GM19328 (cell line): ENCODE measurements around the gene SDHAF4.
"Not testable (repeated sequence)": the region's sequence is repeated elsewhere in the genome, so short reads cannot be mapped to it uniquely, and the experiment has no call there.

Source experiments
- ATAC-seq: cut with Tn5 transposase; IDR thresholded peaks from one replicate; pipeline ENCODE4 v1.9.1; 2021; ENCODE audit warnings: mild to moderate bottlenecking, moderate library complexity; ENCODE audit not compliant: unreplicated experiment

The SDHAF4 gene

GRCh38 chr6:70566751-70567382 lies at the start of gene SDHAF4:
SDHAF4 (plus strand) TSS chr6:70566930; CDS start chr6:70566941, 11 bp downstream.
- ATAC-seq: peak; percentile 100

- no peak for ATAC-seq
Measured at GRCh38 chr6:70518723-70519122, 48.0 kb upstream of the SDHAF4 start.

- ATAC-seq: no peak
Measured at GRCh38 chr6:70520575-70520974, 46.2 kb upstream of the SDHAF4 start.

GRCh38 chr6:70524721-70525286 lies 41.9 kb upstream of the SDHAF4 start:
- no peak for ATAC-seq

- ATAC-seq: no peak
Measured at GRCh38 chr6:70527071-70527737, 39.5 kb upstream of the SDHAF4 start.

- no peak for ATAC-seq
Measured at GRCh38 chr6:70530023-70530422, 36.7 kb upstream of the SDHAF4 start.

GRCh38 chr6:70531133-70531532 lies 35.6 kb upstream of the SDHAF4 start:
- ATAC-seq: no peak

GRCh38 chr6:70537266-70537665 lies 29.5 kb upstream of the SDHAF4 start:
- no peak for ATAC-seq

GRCh38 chr6:70538376-70538775 lies 28.4 kb upstream of the SDHAF4 start:
- peak; percentile 62 for ATAC-seq

GRCh38 chr6:70547313-70547712 lies 19.4 kb upstream of the SDHAF4 start:
- no peak for ATAC-seq

GRCh38 chr6:70547905-70548304 lies 18.8 kb upstream of the SDHAF4 start:
- no peak for ATAC-seq

- no peak for ATAC-seq
Measured at GRCh38 chr6:70549327-70549726, 17.4 kb upstream of the SDHAF4 start.

GRCh38 chr6:70551566-70551965 lies 15.2 kb upstream of the SDHAF4 start:
- no peak for ATAC-seq

- ATAC-seq: not testable (repeated sequence)
Measured at GRCh38 chr6:70552286-70552940, 14.3 kb upstream of the SDHAF4 start.

- no peak for ATAC-seq
Measured at GRCh38 chr6:70552974-70553373, 13.8 kb upstream of the SDHAF4 start.

GRCh38 chr6:70557998-70558397 lies 8.7 kb upstream of the SDHAF4 start:
- ATAC-seq: no peak

- not testable (repeated sequence) for ATAC-seq
Measured at GRCh38 chr6:70562401-70562800, 4.3 kb upstream of the SDHAF4 start.

GRCh38 chr6:70563530-70563929 lies 3.2 kb upstream of the SDHAF4 start:
- ATAC-seq: no peak

GRCh38 chr6:70574643-70575042 lies 7.9 kb downstream of the SDHAF4 start:
- no peak for ATAC-seq

- no peak for ATAC-seq
Measured at GRCh38 chr6:70575899-70576495, 9.3 kb downstream of the SDHAF4 start.

GRCh38 chr6:70586114-70586513 lies 19.4 kb downstream of the SDHAF4 start:
- ATAC-seq: peak; percentile 95
